K562 (cell line): Measurements from ENCODE around the gene MAGIX. TPM values are rescaled to one million over a fixed set of nuclear protein-coding genes. Genes with fewer than 3 reads are reported as not detected.

Experiments
- ATAC-seq: fragments of 200-7000 bp; cut with Tn5 transposase; 3 replicates; pipeline ENCODE4 v1.9.1; 2020; ENCODE audit warnings: moderate library complexity
- BruUV-seq: library from RNA; stranded (reverse); fragments of 400-500 nt; replicated peaks from 2 replicates; lab custom pipeline; 2021; lab: Mats Ljungman, UMichigan
- CTCF ChIA-PET: fragments of 300-600 bp; formaldehyde crosslinking; extraction: SDS; loops from one replicate; lab custom pipeline; 2021; ENCODE audit warnings: low intra/inter-chr PET ratio; lab: Yijun Ruan, JAX
- POLR2A ChIA-PET: fragments of 300-600, 350-650 bp; sonication (Branson Sonifier 250); formaldehyde crosslinking; extraction: SDS; loops from one replicate; lab custom pipeline; 2021; ENCODE audit warnings: antibody characterized with exemption, inconsistent platforms; lab: Yijun Ruan, JAX
- DNase-seq, 4 experiments: peaks; one replicate each; pipeline versions ENCODE4 v3.0.0 to v3.0.0-alpha.2; 2011 to 2018; ENCODE audit warnings: low spot score in 3 of 4, mixed read lengths in 3 of 4; ENCODE audit errors: extremely low read depth in 1 of 4
- FAIRE-seq: peaks from 2 replicates; lab custom pipeline; 2011; peaks lifted over from hg19 to GRCh38; lab: Jason Lieb, UNC
- H2AFZ ChIP-seq: 2 replicates; pipeline ENCODE4 v1.6.0; 2011; ENCODE audit warnings: low read depth, low read length, control low read depth, inconsistent platforms
- H3K27ac ChIP-seq: fragments of 200-600 bp; 3 replicates; pipeline ENCODE4 v1.8.0; 2011; ENCODE audit warnings: low read depth, mild to moderate bottlenecking, control low read depth, inconsistent platforms, low read length, moderate library complexity, mixed read lengths; ENCODE audit errors: extremely low read depth
- H3K27me3 ChIP-seq, 2 experiments: fragments of 300-600 bp in 1 of 2; 2 replicates in 1 of 2; 3 replicates in 1 of 2; pipeline versions ENCODE4 v1.6.0 to v1.8.0; 2011; ENCODE audit warnings: inconsistent platforms in 2 of 2, low read length in 2 of 2, mild to moderate bottlenecking in 1 of 2, mixed read lengths in 1 of 2, moderate library complexity in 1 of 2; ENCODE audit not compliant: control insufficient read depth in 2 of 2, insufficient read depth in 2 of 2
- H3K36me3 ChIP-seq: fragments of 300-600 bp; 3 replicates; pipeline ENCODE4 v1.8.0; 2011; ENCODE audit warnings: mild to moderate bottlenecking, low read length, inconsistent platforms; ENCODE audit not compliant: control insufficient read depth, insufficient read depth
- H3K4me1 ChIP-seq, 2 experiments: fragments of 200-600 bp in 1 of 2; replicated peaks in 1 of 2; 2 replicates in 1 of 2; 3 replicates in 1 of 2; pipeline versions ENCODE4 v1.5.1 to v1.8.0; 2011; ENCODE audit warnings: inconsistent platforms in 2 of 2, low read length in 2 of 2, mild to moderate bottlenecking in 1 of 2, mixed read lengths in 1 of 2, moderate library complexity in 1 of 2; ENCODE audit not compliant: control insufficient read depth in 2 of 2, insufficient read depth in 2 of 2
- H3K4me2 ChIP-seq: 2 replicates; pipeline ENCODE4 v1.6.1; 2011; ENCODE audit warnings: low read length, control low read depth, inconsistent platforms, mixed read lengths; ENCODE audit not compliant: insufficient read depth
- H3K4me3 ChIP-seq: fragments of 200-600 bp; sonication (generic), shearing (Covaris generic); 2 replicates; pipeline ENCODE4 v1.5.1; 2016; ENCODE audit warnings: control low read depth, inconsistent platforms
- H3K79me2 ChIP-seq: fragments of 200-600 bp; 3 replicates; pipeline ENCODE4 v1.8.0; 2011; ENCODE audit warnings: low read length, inconsistent platforms; ENCODE audit not compliant: control insufficient read depth, insufficient read depth
- H3K9ac ChIP-seq, 2 experiments: 2 replicates each; pipeline versions ENCODE4 v1.6.0 to v1.6.1; 2011; ENCODE audit warnings: low read depth in 2 of 2, low read length in 2 of 2, control low read depth in 1 of 2, inconsistent platforms in 1 of 2, mild to moderate bottlenecking in 1 of 2, mixed read lengths in 1 of 2; ENCODE audit not compliant: insufficient read depth in 1 of 2
- H3K9me1 ChIP-seq: one replicate; pipeline ENCODE4 v1.6.0; 2011; ENCODE audit warnings: inconsistent platforms, mild to moderate bottlenecking, low read length, moderate library complexity; ENCODE audit not compliant: control insufficient read depth, insufficient read depth
- H3K9me3 ChIP-seq: replicated peaks from 2 replicates; pipeline ENCODE4 v1.5.1; 2011; ENCODE audit warnings: low read depth, low read length, inconsistent platforms; ENCODE audit not compliant: control insufficient read depth, insufficient read depth
- H4K20me1 ChIP-seq: replicated peaks from 2 replicates; pipeline ENCODE4 v1.6.1; 2011; ENCODE audit warnings: low read length, inconsistent platforms, mixed read lengths; ENCODE audit not compliant: control insufficient read depth, insufficient read depth
- CTBP1 ChIP-seq: fragments of 450-650 bp; IDR thresholded peaks from 2 replicates; pipeline ENCODE4 v1.6.1; 2016; ENCODE audit warnings: borderline replicate concordance
- FOXP1 ChIP-seq: sonication (generic); formaldehyde crosslinking; IDR thresholded peaks from 2 replicates; pipeline ENCODE4 v1.8.0; 2022; ENCODE audit warnings: mild to moderate bottlenecking, missing genetic modification reagents
- HCFC1 ChIP-seq: IDR thresholded peaks from 2 replicates; pipeline ENCODE4 v1.6.1; 2012; ENCODE audit warnings: low read depth, low read length, improper control_type of control experiment
- HDAC8 ChIP-seq: fragments of 450-650 bp; IDR thresholded peaks from 2 replicates; pipeline ENCODE4 v1.6.1; 2016; ENCODE audit warnings: mild to moderate bottlenecking, missing genetic modification characterization, moderate library complexity, missing compliant biosample characterization
- KAT2B ChIP-seq: IDR thresholded peaks from one replicate; pipeline ENCODE4 v1.6.1; 2012; ENCODE audit warnings: low read depth, mild to moderate bottlenecking, control low read depth, inconsistent platforms, low read length, moderate library complexity
- LEF1 ChIP-seq: fragments of 450-650 bp; IDR thresholded peaks from 2 replicates; pipeline ENCODE4 v1.6.1; 2016; ENCODE audit warnings: mild to moderate bottlenecking
- MTA1 ChIP-seq: fragments of 450-650 bp; IDR thresholded peaks from 2 replicates; pipeline ENCODE4 v1.6.1; 2017; ENCODE audit warnings: borderline replicate concordance
- POLR2G ChIP-seq: fragments of 200-400 bp; formaldehyde crosslinking; IDR thresholded peaks from 2 replicates; pipeline ENCODE4 v1.6.1; 2017; ENCODE audit warnings: low read depth, mild to moderate bottlenecking, antibody characterized with exemption, low read length, moderate library complexity
- SIN3A ChIP-seq, 2 experiments: fragments of 150-350 bp in 1 of 2; IDR thresholded peaks; 2 replicates each; pipeline ENCODE4 v1.6.1; 2011 to 2016; ENCODE audit warnings: borderline replicate concordance in 2 of 2, low read depth in 2 of 2, low read length in 2 of 2, mild to moderate bottlenecking in 2 of 2, moderate library complexity in 2 of 2; ENCODE audit not compliant: control insufficient read depth in 1 of 2
- ZNF668 ChIP-seq: fragments of 250-450 bp; sonication (Bioruptor Pico); IDR thresholded peaks from 2 replicates; pipeline ENCODE4 v1.8.0; 2022; ENCODE audit warnings: mild to moderate bottlenecking, inconsistent platforms
- WGBS: fragments of 100-300 bp; shearing (Covaris generic); methylation state at CpG from one replicate; pipeline ENCODE4 v1.1.6; 2016; ENCODE audit warnings: low coverage, mixed read lengths; ENCODE audit not compliant: insufficient coverage; ENCODE audit errors: missing lambda C conversion rate; 5-methylcytosine and 5-hydroxymethylcytosine counted together
- in situ Hi-C: fragments of 300-500 bp; cut with MboI; formaldehyde crosslinking; loops from 4 replicates; pipeline ENCODE4 v1.15.0; 2018; ENCODE audit warnings: inconsistent platforms, mixed read lengths
- intact Hi-C: fragments of 100-400 bp; cut with micrococcal nuclease; formaldehyde crosslinking; loops from 2 replicates; pipeline ENCODE4 v1.14.2; 2022
- polyA plus RNA-seq, 8 experiments: library from polyadenylated mRNA; depleted of rRNA in 4 of 8; stranded (reverse) in 5 of 8; unstranded in 3 of 8; fragments of >200 nt; fragmentation: Nextera tagmentation in 2 of 8; fragmentation: Illumina TruSeq in 1 of 8; extraction: Ambion mirVana in 2 of 8; extraction: Trizol in 1 of 8; gene quantifications; 2 replicates each; pipeline versions ENCODE4 v1.2.1 to v1.2.3, GENCODE V29; 2011 to 2014; ENCODE audit warnings: inconsistent platforms in 1 of 8, missing spikeins in 1 of 8
- total RNA-seq, 7 experiments: library from RNA; depleted of rRNA in 6 of 7; stranded (reverse); fragments of >200 nt in 6 of 7; fragmentation: Illumina TruSeq in 2 of 7; extraction: Trizol in 2 of 7; gene quantifications; 2 replicates each; pipeline versions ENCODE4 v1.2.1 to v1.2.3, GENCODE V29; 2011 to 2021; ENCODE audit warnings: low replicate concordance in 1 of 7
- TF ChIP-seq, protein P1 (sequence below), 2 experiments: fragments of 450-650 bp; IDR thresholded peaks; 2 replicates each; pipeline ENCODE4 v1.6.1; 2016

MAGIX gene
- total and polyA plus RNA-seq, 9 of the 15 experiments (the other 6 are each of a cell fraction or from before 2014, with no cell fraction given): 0.08 to 3.5 (median 0.47) TPM

GRCh38 chrX:49202022-49202421, 39.5 kb downstream of the MAGIX start:
- BruUV-seq: no TSS peak
- Histone ChIP-seq H2AFZ (no peak overlapping the region), H3K4me3 (no peak overlapping the region), H3K27ac (no peak overlapping the region), H4K20me1 (no peaks in the 10 kb centered on the region), H3K36me3 (no peaks in the 10 kb centered on the region), H3K79me2 (no peaks in the 10 kb centered on the region), H3K4me2 (no peak overlapping the region), H3K9me1 (no peaks in the 10 kb centered on the region), H3K9me3 (no peaks in the 10 kb centered on the region), H3K27me3 (no peaks in the 10 kb centered on the region), H3K9ac (no peak overlapping the region), H3K4me1 (peaks cover 17 to 33% of the 10 kb centered on the region in 2 experiments; a peak in 4 of 5 replicates)
- POLR2A ChIA-PET: interaction anchor here (1.0 to 1.1 kb wide), 2 partner anchors 11 to 12 kb away, joined by 3 to 4 read pairs; no protein-coding TSS in a partner anchor
- DNase-seq (no peak), FAIRE-seq (no peak), ATAC-seq (no peak)
- CTCF ChIA-PET: no interaction called here
- TF ChIP-seq SIN3A (IDR thresholded peaks at IDR 0.05; ENCODE audit: borderline replicate concordance in 2 of 2, control insufficient read depth in 1 of 2, low read depth in 2 of 2, low read length in 2 of 2) (no peak), LEF1 (no peak), KAT2B (no peak), POLR2G (no peak), ZNF668 (CRISPR knock-in tag) (no peak), MTA1 (no peak), HCFC1 (no peak), CTBP1 (no peak), FOXP1 (CRISPR knock-in tag) (no peak), HDAC8 (tag) (no peak)
- TF ChIP-seq, protein P1, sequence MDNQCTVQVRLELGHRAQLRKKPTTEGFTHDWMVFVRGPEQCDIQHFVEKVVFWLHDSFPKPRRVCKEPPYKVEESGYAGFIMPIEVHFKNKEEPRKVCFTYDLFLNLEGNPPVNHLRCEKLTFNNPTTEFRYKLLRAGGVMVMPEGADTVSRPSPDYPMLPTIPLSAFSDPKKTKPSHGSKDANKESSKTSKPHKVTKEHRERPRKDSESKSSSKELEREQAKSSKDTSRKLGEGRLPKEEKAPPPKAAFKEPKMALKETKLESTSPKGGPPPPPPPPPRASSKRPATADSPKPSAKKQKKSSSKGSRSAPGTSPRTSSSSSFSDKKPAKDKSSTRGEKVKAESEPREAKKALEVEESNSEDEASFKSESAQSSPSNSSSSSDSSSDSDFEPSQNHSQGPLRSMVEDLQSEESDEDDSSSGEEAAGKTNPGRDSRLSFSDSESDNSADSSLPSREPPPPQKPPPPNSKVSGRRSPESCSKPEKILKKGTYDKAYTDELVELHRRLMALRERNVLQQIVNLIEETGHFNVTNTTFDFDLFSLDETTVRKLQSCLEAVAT (IDR thresholded peaks at IDR 0.05): no peak
- intact Hi-C loops (no loop called here), in situ Hi-C loops (no loop called here)
- WGBS: 33% methylated on average over 2 of the region's 2 CpGs
